LNCAP (cell line): ENCODE measurements around the gene CCNQ.

Experiments used
- TF ChIP-seq, protein P1 (sequence below): fragments of 450-650 bp; IDR thresholded peaks from 2 replicates; pipeline ENCODE4 v1.5.1; 2017; ENCODE audit warnings: mild to moderate bottlenecking

Gene CCNQ

DNA sequence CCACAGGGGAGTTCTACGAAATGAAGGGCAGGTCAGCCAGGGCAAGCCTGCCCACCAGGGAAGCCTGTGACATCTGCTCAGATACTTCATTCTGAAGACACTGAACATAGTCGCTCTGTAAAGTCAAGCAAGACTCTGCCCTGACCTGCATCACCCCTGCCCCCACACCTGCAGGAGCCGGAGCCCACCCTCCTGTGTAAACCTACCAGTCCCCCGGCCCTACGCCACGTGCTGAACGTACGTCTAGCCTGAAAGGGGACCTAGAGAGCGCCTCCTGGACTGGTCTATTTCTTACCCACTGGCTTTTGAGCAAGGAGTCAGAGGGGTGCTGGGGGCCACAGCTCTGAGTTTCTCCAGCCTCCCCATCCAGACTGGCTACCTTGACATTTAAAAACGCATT, 11.6 kb downstream of the CCNQ start:
- TF ChIP-seq, protein P1, sequence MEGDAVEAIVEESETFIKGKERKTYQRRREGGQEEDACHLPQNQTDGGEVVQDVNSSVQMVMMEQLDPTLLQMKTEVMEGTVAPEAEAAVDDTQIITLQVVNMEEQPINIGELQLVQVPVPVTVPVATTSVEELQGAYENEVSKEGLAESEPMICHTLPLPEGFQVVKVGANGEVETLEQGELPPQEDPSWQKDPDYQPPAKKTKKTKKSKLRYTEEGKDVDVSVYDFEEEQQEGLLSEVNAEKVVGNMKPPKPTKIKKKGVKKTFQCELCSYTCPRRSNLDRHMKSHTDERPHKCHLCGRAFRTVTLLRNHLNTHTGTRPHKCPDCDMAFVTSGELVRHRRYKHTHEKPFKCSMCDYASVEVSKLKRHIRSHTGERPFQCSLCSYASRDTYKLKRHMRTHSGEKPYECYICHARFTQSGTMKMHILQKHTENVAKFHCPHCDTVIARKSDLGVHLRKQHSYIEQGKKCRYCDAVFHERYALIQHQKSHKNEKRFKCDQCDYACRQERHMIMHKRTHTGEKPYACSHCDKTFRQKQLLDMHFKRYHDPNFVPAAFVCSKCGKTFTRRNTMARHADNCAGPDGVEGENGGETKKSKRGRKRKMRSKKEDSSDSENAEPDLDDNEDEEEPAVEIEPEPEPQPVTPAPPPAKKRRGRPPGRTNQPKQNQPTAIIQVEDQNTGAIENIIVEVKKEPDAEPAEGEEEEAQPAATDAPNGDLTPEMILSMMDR: no peak

DNA sequence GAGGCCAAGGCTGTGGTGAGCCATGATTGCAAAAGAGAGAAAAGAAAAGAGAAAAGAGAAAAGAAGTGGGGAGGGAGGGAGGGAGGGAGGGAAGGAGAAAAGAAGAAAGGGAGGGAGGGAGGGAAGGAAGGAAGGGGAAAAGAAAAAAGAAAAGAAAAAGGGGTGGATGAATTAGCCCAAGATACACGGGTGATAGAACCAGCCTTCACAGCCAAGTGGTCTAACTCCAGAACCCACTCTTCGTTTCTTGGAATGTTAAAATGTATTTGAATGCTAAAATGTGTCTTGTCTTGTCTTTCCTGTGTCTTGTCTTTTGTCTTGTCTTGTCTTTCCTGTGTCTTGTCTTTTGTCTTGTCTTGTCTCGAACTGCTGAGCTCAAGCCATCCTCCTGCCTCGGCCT, 13.1 kb downstream of the CCNQ start:
- TF ChIP-seq, protein P1: no peak

DNA sequence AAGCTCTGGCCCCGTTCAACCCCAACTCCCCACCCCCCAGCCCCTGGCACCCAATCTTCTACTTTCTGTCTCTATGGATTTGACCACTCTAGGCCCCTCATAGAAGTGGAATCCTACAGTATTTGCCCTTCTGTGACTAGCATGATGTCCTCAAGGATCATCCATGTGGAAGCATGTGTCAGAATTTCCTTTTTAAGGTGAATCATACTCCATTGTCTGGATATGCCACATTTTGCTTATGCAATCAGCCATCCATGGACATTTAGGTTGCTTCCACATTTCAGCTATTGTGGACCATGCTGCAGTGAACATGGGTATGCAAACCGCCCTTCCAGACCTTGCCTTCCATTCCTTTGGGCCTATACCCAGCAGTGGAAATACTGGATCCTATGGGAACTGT, 15.5 kb downstream of the CCNQ start:
- TF ChIP-seq, protein P1: no peak

DNA sequence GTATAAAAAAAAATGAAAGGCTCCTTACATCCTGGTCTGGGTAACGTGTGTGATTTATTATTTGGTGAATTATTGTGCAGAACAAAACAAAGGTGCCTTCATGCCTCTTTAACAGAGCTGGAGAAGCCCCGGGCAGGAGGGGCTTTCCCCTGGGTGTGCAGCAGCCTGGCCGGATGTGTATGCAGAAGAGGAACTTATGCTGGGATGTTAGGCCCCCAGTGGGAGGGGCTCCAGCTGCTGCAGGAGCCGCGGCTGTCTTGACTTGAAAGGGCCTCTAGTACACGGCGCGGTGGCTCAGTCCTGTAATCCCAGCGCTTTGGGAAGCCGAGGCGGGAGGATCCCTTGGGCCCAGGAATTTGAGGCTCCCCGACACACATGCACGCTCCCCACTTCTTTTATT, 16.0 kb downstream of the CCNQ start:
- TF ChIP-seq, protein P1: no peak

DNA sequence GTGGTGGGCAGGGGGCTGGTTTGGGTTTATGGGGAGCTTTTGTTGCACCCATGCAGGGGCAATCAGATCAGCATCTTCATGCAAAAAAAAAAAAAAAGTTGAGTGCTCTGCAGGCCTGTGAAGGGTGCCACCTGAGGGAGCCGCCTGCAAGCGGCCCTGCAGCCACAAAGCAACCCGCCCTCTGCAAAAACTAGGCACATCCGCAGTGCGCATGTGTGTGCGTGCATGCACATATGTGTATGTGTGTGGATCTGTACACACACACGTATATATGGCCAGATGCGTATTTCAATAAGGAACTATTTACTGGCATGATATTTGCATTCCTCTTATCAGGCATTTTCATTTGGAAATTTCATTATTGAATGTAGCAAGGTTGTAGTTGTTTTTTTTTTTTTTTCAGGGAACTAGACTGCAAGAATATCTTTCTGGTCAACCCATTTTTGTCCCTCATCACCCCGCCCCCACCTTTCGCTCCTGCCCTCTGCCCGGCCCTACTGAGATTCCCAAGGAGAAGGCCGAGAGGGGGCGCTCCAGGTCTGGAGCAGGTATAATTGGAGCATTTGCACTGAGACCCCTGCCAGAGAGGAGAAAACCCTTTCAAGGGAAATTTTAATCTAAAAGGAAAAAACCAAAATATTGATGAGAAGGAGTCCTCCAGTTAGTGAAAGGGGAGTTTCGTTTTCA, 18.1 kb downstream of the CCNQ start:
- TF ChIP-seq, protein P1: peak; percentile 37

DNA sequence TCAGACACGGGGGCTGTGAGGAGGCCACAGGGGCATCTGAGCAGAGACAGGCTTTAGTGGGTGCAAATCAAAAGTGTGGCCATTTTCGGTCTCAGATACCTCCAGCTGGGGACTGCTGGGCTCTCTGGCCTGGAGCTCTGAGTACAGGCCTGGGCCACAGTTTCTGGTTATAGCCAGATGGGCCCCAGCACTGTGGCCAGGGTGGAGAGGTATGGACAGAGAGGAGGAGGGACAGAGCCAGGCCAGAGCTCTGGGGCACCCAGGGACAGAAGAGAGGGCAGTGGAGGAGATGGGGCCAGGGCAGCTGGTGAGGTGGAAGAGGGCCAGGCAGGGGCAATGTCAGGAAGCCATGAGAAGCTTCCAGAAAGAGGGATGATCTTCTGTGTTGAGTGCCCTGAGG, 20.1 kb downstream of the CCNQ start:
- TF ChIP-seq, protein P1: no peak

DNA sequence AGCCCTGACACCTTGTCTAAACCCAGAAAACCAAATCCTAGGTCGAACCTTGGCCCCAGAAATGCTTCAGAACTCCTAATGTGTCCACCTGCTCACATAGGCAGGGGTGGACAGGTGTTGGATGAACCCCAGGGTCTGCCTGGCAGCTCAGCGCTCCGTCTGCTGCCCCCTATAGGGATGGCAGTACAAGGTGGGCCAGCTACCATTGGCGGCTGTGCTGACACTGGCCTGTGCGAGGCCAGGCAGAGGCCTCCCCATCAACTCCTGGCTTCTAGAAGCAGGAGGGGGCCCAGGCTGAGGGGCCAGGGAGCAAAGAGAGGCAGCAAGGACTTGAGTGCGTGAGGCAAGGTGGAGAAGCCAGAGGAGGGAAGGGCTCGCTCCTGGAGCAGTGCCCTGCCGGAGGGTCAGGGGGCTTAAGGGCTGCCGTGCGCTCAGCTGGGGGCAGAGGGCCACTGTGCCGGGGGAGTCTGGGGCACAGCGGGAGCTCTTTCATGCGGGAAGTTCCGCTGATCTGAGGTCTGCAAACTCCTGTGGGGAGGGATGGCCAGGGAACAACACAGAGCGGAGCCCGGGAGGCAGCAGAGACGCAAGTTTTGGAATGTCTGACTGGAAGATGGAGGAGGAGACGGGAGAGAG, 20.6 kb downstream of the CCNQ start:
- TF ChIP-seq, protein P1: no peak

DNA sequence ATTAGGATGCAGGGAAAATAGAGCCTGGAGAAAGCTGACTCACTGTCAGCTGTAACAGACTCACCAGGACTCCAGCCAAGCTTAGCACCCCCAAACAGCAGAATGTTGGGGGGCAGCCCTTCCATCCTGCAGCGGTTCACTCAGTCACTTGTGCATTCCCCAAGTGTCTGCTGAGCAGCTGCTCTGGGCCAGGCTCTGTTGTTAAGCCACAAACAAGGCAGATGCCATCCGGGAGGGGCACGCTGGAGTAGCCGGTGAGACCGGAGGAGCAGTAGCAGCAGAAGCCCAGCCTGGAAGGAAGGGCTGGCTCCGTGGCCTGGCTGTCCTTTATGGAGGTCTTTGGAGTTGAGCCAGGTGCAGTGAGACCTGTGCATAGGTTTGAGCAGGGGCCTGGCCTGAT, 22.0 kb downstream of the CCNQ start:
- TF ChIP-seq, protein P1: no peak
